Measurements from ENCODE around the gene ZNF726.
"Not testable (repeated sequence)": the region's sequence is repeated elsewhere in the genome, so short reads cannot be mapped to it uniquely, and the experiment has no call there.

Gene ZNF726

GRCh38 chr19:23914402-23915286, at the start of gene ZNF726:
TSS of gene ZNF726 (plus strand) at chr19:23914886. CDS start at chr19:23914995, 109 bp downstream.
- no peaks in the 10 kb centered on the region for H3K36me3 ChIP-seq (ENCODE audit: control insufficient read depth in 2 of 2, insufficient read depth in 2 of 2, low read length in 2 of 2)
- H3K27me3 ChIP-seq (ENCODE audit: control insufficient read depth in 1 of 2, insufficient read depth in 2 of 2, low read length in 2 of 2) = no peaks in the 10 kb centered on the region
- H3K4me3 ChIP-seq (ENCODE audit: low read length in 2 of 2) = peak within 1 kb of the TSS; percentile 82 to 86
- H3K9ac ChIP-seq (ENCODE audit: low read length in 2 of 2) = peak within 1 kb of the TSS; percentile 63 to 75
- H3K9me3 ChIP-seq (ENCODE audit: control insufficient read depth in 2 of 2, low read length in 2 of 2) = no peaks in the 10 kb centered on the region
- H3K4me1 ChIP-seq (ENCODE audit: control insufficient read depth, insufficient read depth, low read length) = no peaks in the 10 kb centered on the region
- no peak within 1 kb of the TSS for H3K27ac ChIP-seq (ENCODE audit: low read length)

DNA sequence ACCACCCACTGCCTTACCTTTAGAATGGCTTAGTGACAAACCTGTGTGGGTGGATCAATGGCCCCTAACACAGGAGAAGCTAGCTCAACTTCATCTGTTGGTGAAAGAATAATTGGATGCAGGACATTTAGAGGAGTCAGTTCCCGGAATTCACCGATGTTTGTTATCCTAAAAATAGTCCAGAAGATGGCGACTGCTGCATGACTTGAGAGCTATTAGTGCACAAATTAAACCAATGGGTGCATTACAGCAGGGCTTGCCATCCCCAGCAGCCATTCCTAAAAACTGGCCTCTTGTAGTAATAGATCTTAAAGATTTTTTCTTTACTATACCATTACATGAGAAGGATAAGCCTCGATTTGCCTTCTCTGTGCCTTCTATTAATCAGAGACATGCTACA, 46.8 kb upstream of the ZNF726 start:
- Histone ChIP-seq H3K4me1 (ENCODE audit: control insufficient read depth, insufficient read depth, low read length) (no peaks in the 10 kb centered on the region), H3K36me3 (ENCODE audit: control insufficient read depth in 2 of 2, insufficient read depth in 2 of 2, low read length in 2 of 2) (no peaks in the 10 kb centered on the region), H3K9ac (ENCODE audit: low read length in 2 of 2) (no peak overlapping the region), H3K9me3 (ENCODE audit: control insufficient read depth in 2 of 2, low read length in 2 of 2) (no peaks in the 10 kb centered on the region), H3K4me3 (ENCODE audit: low read length in 2 of 2) (no peak overlapping the region), H3K27me3 (ENCODE audit: control insufficient read depth in 1 of 2, insufficient read depth in 2 of 2, low read length in 2 of 2) (no peaks in the 10 kb centered on the region), H3K27ac (ENCODE audit: low read length) (no peak overlapping the region)

GRCh38 chr19:23868630-23869029, 46.1 kb upstream of the ZNF726 start:
- H3K9ac ChIP-seq (ENCODE audit: low read length in 2 of 2) = no peak overlapping the region
- no peaks in the 10 kb centered on the region for H3K9me3 ChIP-seq (ENCODE audit: control insufficient read depth in 2 of 2, low read length in 2 of 2)
- no peak overlapping the region for H3K27ac ChIP-seq (ENCODE audit: low read length)
- no peak overlapping the region for H3K4me3 ChIP-seq (ENCODE audit: low read length in 2 of 2)
- H3K36me3 ChIP-seq (ENCODE audit: control insufficient read depth in 2 of 2, insufficient read depth in 2 of 2, low read length in 2 of 2) = no peaks in the 10 kb centered on the region
- H3K27me3 ChIP-seq (ENCODE audit: control insufficient read depth in 1 of 2, insufficient read depth in 2 of 2, low read length in 2 of 2) = no peaks in the 10 kb centered on the region
- no peaks in the 10 kb centered on the region for H3K4me1 ChIP-seq (ENCODE audit: control insufficient read depth, insufficient read depth, low read length)

DNA sequence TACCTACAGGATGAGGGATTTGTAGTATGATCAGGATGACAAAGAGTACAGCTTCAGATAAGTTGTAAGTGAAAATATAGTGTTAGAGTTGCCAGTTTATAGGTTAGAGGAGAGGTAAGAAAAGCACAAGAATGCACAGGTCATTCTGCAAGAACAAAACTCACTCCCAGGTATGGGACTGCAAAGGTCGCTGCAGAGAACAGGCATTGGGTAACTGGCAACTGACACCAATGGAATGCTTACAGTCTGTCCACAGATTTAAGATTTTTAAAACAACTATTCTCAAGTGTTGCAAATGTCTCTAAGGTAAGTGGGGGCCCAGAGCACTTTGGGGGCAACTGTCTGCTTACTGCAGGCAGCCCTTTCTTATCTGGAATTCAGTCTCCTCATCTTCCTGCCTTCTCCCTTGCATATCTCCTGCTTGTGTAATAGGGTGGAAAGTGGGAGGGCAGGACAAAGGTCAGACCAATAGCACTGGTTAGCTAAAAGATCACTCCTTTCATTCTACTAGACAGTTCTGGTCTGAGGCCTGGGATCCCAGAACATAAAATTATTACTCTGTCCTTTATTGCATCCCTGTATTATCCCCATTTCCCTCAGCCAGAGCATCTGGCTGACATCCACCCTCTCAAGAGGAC, 42.3 kb upstream of the ZNF726 start:
- H3K4me3 ChIP-seq (ENCODE audit: low read length in 2 of 2) = no peak overlapping the region
- H3K27me3 ChIP-seq (ENCODE audit: control insufficient read depth in 1 of 2, insufficient read depth in 2 of 2, low read length in 2 of 2) = peaks cover 0 to under 1% of the 10 kb centered on the region in 2 donors
- H3K4me1 ChIP-seq (ENCODE audit: control insufficient read depth, insufficient read depth, low read length) = no peaks in the 10 kb centered on the region
- H3K9me3 ChIP-seq (ENCODE audit: control insufficient read depth in 2 of 2, low read length in 2 of 2) = no peaks in the 10 kb centered on the region
- H3K27ac ChIP-seq (ENCODE audit: low read length) = no peak overlapping the region
- no peaks in the 10 kb centered on the region for H3K36me3 ChIP-seq (ENCODE audit: control insufficient read depth in 2 of 2, insufficient read depth in 2 of 2, low read length in 2 of 2)
- no peak overlapping the region for H3K9ac ChIP-seq (ENCODE audit: low read length in 2 of 2)

DNA sequence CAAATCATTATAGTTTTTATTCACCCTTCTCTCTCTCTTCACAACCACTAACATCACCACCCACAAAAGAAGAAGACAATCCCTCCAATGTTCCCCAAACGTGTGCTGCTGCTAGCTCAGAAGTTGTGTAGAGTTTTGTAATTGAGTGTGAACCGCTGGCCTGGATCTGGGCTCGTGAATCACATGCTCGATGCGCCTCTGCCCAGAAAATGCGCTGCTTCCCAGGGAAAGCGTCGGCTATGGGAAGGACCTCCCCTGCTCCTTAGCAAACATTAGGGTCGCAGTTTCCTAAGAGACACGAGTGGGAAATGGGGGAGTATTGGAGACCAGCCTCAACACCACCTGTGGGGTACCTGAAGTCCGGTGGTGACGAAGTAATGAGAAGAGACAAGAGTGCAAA, 38.4 kb upstream of the ZNF726 start:
- no peaks in the 10 kb centered on the region for H3K4me1 ChIP-seq (ENCODE audit: control insufficient read depth, insufficient read depth, low read length)

DNA sequence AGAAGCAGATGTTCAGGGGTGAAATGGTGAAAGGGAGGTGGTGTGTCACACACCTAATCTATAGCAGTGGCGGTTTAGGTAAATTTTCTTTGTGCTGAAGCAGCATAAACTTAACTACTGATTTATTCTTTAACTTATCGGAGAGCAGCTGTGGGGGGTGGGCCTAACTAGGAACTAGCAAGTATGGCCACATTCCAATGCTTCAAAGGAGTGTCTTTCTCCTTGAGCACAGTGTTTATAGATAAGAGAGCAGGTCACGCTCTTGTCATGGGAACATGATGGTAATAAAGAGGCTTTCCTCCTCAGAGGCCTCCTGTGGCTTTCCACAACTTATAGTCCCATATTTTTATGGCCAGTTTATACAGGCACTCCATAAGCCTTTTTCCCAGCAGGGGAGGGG, 37.9 kb upstream of the ZNF726 start:
- not testable (repeated sequence) for H3K9me3 ChIP-seq (ENCODE audit: control insufficient read depth in 2 of 2, low read length in 2 of 2); H3K27me3 ChIP-seq (ENCODE audit: control insufficient read depth in 1 of 2, insufficient read depth in 2 of 2, low read length in 2 of 2); H3K36me3 ChIP-seq (ENCODE audit: control insufficient read depth in 2 of 2, insufficient read depth in 2 of 2, low read length in 2 of 2); H3K4me3 ChIP-seq (ENCODE audit: low read length in 2 of 2); H3K9ac ChIP-seq (ENCODE audit: low read length in 2 of 2); H3K27ac ChIP-seq (ENCODE audit: low read length); H3K4me1 ChIP-seq (ENCODE audit: control insufficient read depth, insufficient read depth, low read length)

More for the DNA sequence above, 38.4 kb upstream of the ZNF726 start:
- H3K27ac ChIP-seq (ENCODE audit: low read length) = no peak overlapping the region
- H3K9me3 ChIP-seq (ENCODE audit: control insufficient read depth in 2 of 2, low read length in 2 of 2) = no peaks in the 10 kb centered on the region
- H3K27me3 ChIP-seq (ENCODE audit: control insufficient read depth in 1 of 2, insufficient read depth in 2 of 2, low read length in 2 of 2) = peaks cover 2 to 3% of the 10 kb centered on the region in 2 donors
- no peak overlapping the region for H3K4me3 ChIP-seq (ENCODE audit: low read length in 2 of 2)
- no peaks in the 10 kb centered on the region for H3K36me3 ChIP-seq (ENCODE audit: control insufficient read depth in 2 of 2, insufficient read depth in 2 of 2, low read length in 2 of 2)
- H3K9ac ChIP-seq (ENCODE audit: low read length in 2 of 2) = no peak overlapping the region

GRCh38 chr19:23882493-23882892, 32.2 kb upstream of the ZNF726 start:
- Histone ChIP-seq H3K36me3 (ENCODE audit: control insufficient read depth in 2 of 2, insufficient read depth in 2 of 2, low read length in 2 of 2) (no peaks in the 10 kb centered on the region), H3K4me3 (ENCODE audit: low read length in 2 of 2) (no peak overlapping the region), H3K9ac (ENCODE audit: low read length in 2 of 2) (no peak overlapping the region), H3K4me1 (ENCODE audit: control insufficient read depth, insufficient read depth, low read length) (no peaks in the 10 kb centered on the region), H3K27ac (ENCODE audit: low read length) (no peak overlapping the region), H3K9me3 (ENCODE audit: control insufficient read depth in 2 of 2, low read length in 2 of 2) (peaks cover 0 to 2% of the 10 kb centered on the region in 2 donors), H3K27me3 (ENCODE audit: control insufficient read depth in 1 of 2, insufficient read depth in 2 of 2, low read length in 2 of 2) (peaks cover 1 to 2% of the 10 kb centered on the region in 2 donors)

DNA sequence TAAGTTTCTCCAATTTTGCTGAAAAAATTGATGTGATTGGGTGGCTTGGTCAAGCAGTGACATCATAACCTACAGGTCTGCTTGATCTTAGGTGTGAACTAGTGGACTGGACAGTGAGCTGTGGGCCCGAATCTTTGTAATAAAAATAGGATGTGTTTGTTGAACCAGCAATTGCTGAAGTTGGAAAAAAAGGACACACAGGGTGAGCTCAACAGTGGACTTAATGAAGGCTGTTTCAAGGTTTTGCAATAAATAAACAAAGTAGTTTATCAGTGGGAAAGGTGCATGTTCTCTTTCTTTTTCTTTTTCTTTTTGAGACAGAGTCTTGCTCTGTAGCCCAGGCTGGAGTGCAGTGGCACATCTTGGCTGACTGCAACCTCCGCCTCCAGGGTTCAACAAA, 30.3 kb upstream of the ZNF726 start:
- Histone ChIP-seq H3K9ac (ENCODE audit: low read length in 2 of 2) (no peak overlapping the region), H3K27me3 (ENCODE audit: control insufficient read depth in 1 of 2, insufficient read depth in 2 of 2, low read length in 2 of 2) (no peaks in the 10 kb centered on the region), H3K4me3 (ENCODE audit: low read length in 2 of 2) (no peak overlapping the region), H3K36me3 (ENCODE audit: control insufficient read depth in 2 of 2, insufficient read depth in 2 of 2, low read length in 2 of 2) (no peaks in the 10 kb centered on the region), H3K9me3 (ENCODE audit: control insufficient read depth in 2 of 2, low read length in 2 of 2) (peaks cover 0 to 3% of the 10 kb centered on the region in 2 donors), H3K4me1 (ENCODE audit: control insufficient read depth, insufficient read depth, low read length) (no peaks in the 10 kb centered on the region), H3K27ac (ENCODE audit: low read length) (no peak overlapping the region)

DNA sequence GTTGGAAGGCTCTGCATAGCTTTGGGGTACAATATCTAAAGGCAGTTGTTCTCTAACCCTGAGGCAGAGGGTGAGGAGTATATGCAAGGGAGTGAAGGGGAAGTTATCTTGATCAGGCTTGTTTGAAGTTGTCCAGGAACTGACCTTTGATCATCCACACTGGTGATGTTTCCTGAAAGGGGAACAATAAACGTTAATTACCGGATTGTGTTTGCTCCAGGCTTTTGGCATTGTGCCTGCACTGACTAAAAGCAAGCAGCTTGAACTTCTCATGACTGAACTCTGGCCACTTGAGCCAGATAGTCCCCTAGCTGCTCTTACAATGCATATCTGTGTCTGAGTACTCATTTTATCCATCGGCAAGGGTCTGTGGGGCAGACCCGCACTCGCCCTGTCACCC, 27.0 kb upstream of the ZNF726 start:
- Histone ChIP-seq H3K9ac (ENCODE audit: low read length in 2 of 2) (no peak overlapping the region), H3K27ac (ENCODE audit: low read length) (no peak overlapping the region), H3K9me3 (ENCODE audit: control insufficient read depth in 2 of 2, low read length in 2 of 2) (peaks cover 0 to 3% of the 10 kb centered on the region in 2 donors), H3K4me1 (ENCODE audit: control insufficient read depth, insufficient read depth, low read length) (no peaks in the 10 kb centered on the region), H3K4me3 (ENCODE audit: low read length in 2 of 2) (no peak overlapping the region), H3K27me3 (ENCODE audit: control insufficient read depth in 1 of 2, insufficient read depth in 2 of 2, low read length in 2 of 2) (no peaks in the 10 kb centered on the region), H3K36me3 (ENCODE audit: control insufficient read depth in 2 of 2, insufficient read depth in 2 of 2, low read length in 2 of 2) (no peaks in the 10 kb centered on the region)

DNA sequence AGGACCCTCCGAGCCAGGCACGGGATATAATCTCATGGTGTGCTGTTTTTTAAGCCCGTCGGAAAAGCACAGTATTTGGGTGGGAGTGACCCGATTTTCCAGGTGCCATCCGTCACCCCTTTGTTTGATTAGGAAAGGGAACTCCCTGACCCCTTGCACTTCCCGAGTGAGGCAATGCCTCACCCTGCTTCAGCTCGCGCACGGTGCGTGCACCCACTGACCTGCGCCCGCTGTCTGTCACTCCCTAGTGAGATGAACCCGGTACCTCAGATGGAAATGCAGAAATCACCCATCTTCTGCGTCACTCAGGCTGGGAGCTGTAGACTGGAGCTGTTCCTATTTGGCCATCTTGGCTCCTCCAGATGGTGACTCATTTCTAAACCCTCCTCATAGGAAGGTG, 18.6 kb upstream of the ZNF726 start:
- H3K9ac ChIP-seq (ENCODE audit: low read length in 2 of 2); H3K4me1 ChIP-seq (ENCODE audit: control insufficient read depth, insufficient read depth, low read length); H3K27ac ChIP-seq (ENCODE audit: low read length); H3K4me3 ChIP-seq (ENCODE audit: low read length in 2 of 2); H3K36me3 ChIP-seq (ENCODE audit: control insufficient read depth in 2 of 2, insufficient read depth in 2 of 2, low read length in 2 of 2); H3K9me3 ChIP-seq (ENCODE audit: control insufficient read depth in 2 of 2, low read length in 2 of 2); H3K27me3 ChIP-seq (ENCODE audit: control insufficient read depth in 1 of 2, insufficient read depth in 2 of 2, low read length in 2 of 2): not testable (repeated sequence)

GRCh38 chr19:23896912-23897311, 17.8 kb upstream of the ZNF726 start:
- no peak overlapping the region for H3K4me3 ChIP-seq (ENCODE audit: low read length in 2 of 2)
- no peak overlapping the region for H3K9ac ChIP-seq (ENCODE audit: low read length in 2 of 2)
- no peak overlapping the region for H3K27ac ChIP-seq (ENCODE audit: low read length)
- no peaks in the 10 kb centered on the region for H3K4me1 ChIP-seq (ENCODE audit: control insufficient read depth, insufficient read depth, low read length)
- peaks cover 0 to 7% of the 10 kb centered on the region in 2 donors for H3K9me3 ChIP-seq (ENCODE audit: control insufficient read depth in 2 of 2, low read length in 2 of 2)
- no peaks in the 10 kb centered on the region for H3K36me3 ChIP-seq (ENCODE audit: control insufficient read depth in 2 of 2, insufficient read depth in 2 of 2, low read length in 2 of 2)
- H3K27me3 ChIP-seq (ENCODE audit: control insufficient read depth in 1 of 2, insufficient read depth in 2 of 2, low read length in 2 of 2) = no peaks in the 10 kb centered on the region

All from stomach smooth muscle (tissue), 2 donors.